H1 (cell line): ENCODE data around the gene MCUR1. TPM values are rescaled to one million over a fixed set of nuclear protein-coding genes. Genes with fewer than 3 reads are reported as not detected.

Source experiments
- CEBPB ChIP-seq: IDR thresholded peaks from 2 replicates; pipeline ENCODE4 v1.6.1; 2012; ENCODE audit warnings: low read depth, low read length
- CHD2 ChIP-seq: IDR thresholded peaks from 2 replicates; pipeline ENCODE4 v1.6.1; 2012; ENCODE audit warnings: low read length, improper control_type of control experiment
- TAF7 ChIP-seq: optimal IDR thresholded peaks from 2 replicates; pipeline ENCODE3; 2011; ENCODE audit warnings: low read depth, mild to moderate bottlenecking, inconsistent platforms, low read length, moderate library complexity, borderline replicate concordance
- TEAD4 ChIP-seq: IDR thresholded peaks from 2 replicates; pipeline ENCODE4 v1.6.1; 2012; ENCODE audit warnings: low read depth, low read length, inconsistent platforms, mixed read lengths
- polyA plus RNA-seq, 7 experiments: library from polyadenylated mRNA; depleted of rRNA in 3 of 7; stranded (reverse) in 5 of 7; unstranded in 2 of 7; fragments of >200 nt in 5 of 7; fragments of 200-250 nt in 2 of 7; gene quantifications; 1 replicate in 5 of 7; 2 replicates in 1 of 7; 4 replicates in 1 of 7; pipeline versions ENCODE4 v1.2.1 to v1.2.3, GENCODE V29; 2011 to 2013; ENCODE audit warnings: missing spikeins in 2 of 7, mixed read lengths in 2 of 7
- total RNA-seq: library from RNA; stranded (reverse); fragmentation: NEBNext Ultra II Directional; extraction: Animal tissue kit (Norgen Biotek cat#: 25700); gene quantifications from 2 replicates; pipeline ENCODE4 v1.2.1, GENCODE V29; 2021
- TF ChIP-seq, protein P1 (sequence below): fragments of 300-600 bp; sonication (generic); IDR thresholded peaks from 2 replicates; pipeline ENCODE4 v1.7.1; 2012; ENCODE audit warnings: low read length, moderate library complexity, mild to moderate bottlenecking, inconsistent platforms; ENCODE audit not compliant: insufficient replicate concordance

The MCUR1 gene
- total and polyA plus RNA-seq, 2 of the 8 experiments (the other 6 are each of a cell fraction or from before 2014, with no cell fraction given): 9.6 to 37.3 TPM

GRCh38 chr6:13788820-13789219 lies 25.5 kb downstream of the MCUR1 start (continued):
- TF ChIP-seq, protein P1, sequence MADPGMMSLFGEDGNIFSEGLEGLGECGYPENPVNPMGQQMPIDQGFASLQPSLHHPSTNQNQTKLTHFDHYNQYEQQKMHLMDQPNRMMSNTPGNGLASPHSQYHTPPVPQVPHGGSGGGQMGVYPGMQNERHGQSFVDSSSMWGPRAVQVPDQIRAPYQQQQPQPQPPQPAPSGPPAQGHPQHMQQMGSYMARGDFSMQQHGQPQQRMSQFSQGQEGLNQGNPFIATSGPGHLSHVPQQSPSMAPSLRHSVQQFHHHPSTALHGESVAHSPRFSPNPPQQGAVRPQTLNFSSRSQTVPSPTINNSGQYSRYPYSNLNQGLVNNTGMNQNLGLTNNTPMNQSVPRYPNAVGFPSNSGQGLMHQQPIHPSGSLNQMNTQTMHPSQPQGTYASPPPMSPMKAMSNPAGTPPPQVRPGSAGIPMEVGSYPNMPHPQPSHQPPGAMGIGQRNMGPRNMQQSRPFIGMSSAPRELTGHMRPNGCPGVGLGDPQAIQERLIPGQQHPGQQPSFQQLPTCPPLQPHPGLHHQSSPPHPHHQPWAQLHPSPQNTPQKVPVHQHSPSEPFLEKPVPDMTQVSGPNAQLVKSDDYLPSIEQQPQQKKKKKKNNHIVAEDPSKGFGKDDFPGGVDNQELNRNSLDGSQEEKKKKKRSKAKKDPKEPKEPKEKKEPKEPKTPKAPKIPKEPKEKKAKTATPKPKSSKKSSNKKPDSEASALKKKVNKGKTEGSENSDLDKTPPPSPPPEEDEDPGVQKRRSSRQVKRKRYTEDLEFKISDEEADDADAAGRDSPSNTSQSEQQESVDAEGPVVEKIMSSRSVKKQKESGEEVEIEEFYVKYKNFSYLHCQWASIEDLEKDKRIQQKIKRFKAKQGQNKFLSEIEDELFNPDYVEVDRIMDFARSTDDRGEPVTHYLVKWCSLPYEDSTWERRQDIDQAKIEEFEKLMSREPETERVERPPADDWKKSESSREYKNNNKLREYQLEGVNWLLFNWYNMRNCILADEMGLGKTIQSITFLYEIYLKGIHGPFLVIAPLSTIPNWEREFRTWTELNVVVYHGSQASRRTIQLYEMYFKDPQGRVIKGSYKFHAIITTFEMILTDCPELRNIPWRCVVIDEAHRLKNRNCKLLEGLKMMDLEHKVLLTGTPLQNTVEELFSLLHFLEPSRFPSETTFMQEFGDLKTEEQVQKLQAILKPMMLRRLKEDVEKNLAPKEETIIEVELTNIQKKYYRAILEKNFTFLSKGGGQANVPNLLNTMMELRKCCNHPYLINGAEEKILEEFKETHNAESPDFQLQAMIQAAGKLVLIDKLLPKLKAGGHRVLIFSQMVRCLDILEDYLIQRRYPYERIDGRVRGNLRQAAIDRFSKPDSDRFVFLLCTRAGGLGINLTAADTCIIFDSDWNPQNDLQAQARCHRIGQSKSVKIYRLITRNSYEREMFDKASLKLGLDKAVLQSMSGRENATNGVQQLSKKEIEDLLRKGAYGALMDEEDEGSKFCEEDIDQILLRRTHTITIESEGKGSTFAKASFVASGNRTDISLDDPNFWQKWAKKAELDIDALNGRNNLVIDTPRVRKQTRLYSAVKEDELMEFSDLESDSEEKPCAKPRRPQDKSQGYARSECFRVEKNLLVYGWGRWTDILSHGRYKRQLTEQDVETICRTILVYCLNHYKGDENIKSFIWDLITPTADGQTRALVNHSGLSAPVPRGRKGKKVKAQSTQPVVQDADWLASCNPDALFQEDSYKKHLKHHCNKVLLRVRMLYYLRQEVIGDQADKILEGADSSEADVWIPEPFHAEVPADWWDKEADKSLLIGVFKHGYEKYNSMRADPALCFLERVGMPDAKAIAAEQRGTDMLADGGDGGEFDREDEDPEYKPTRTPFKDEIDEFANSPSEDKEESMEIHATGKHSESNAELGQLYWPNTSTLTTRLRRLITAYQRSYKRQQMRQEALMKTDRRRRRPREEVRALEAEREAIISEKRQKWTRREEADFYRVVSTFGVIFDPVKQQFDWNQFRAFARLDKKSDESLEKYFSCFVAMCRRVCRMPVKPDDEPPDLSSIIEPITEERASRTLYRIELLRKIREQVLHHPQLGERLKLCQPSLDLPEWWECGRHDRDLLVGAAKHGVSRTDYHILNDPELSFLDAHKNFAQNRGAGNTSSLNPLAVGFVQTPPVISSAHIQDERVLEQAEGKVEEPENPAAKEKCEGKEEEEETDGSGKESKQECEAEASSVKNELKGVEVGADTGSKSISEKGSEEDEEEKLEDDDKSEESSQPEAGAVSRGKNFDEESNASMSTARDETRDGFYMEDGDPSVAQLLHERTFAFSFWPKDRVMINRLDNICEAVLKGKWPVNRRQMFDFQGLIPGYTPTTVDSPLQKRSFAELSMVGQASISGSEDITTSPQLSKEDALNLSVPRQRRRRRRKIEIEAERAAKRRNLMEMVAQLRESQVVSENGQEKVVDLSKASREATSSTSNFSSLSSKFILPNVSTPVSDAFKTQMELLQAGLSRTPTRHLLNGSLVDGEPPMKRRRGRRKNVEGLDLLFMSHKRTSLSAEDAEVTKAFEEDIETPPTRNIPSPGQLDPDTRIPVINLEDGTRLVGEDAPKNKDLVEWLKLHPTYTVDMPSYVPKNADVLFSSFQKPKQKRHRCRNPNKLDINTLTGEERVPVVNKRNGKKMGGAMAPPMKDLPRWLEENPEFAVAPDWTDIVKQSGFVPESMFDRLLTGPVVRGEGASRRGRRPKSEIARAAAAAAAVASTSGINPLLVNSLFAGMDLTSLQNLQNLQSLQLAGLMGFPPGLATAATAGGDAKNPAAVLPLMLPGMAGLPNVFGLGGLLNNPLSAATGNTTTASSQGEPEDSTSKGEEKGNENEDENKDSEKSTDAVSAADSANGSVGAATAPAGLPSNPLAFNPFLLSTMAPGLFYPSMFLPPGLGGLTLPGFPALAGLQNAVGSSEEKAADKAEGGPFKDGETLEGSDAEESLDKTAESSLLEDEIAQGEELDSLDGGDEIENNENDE: no peak
- no peak for TF ChIP-seq CEBPB
- no peak for TF ChIP-seq TAF7
- no peak for TF ChIP-seq TEAD4
- TF ChIP-seq CHD2: no peak
